Sigmoid colon (tissue), 4 donors: ENCODE data around the gene DENND1B.
"Not testable (repeated sequence)": the region's sequence is repeated elsewhere in the genome, so short reads cannot be mapped to it uniquely, and the experiment has no call there.

Experiments used
- CTCF ChIP-seq, 4 experiments: fragments of 450-650 bp in 3 of 4; fragments of 200-600 bp in 1 of 4; IDR thresholded peaks; one replicate each; pipeline ENCODE4 v1.5.1; 2016 to 2019; ENCODE audit warnings: antibody characterized with exemption in 4 of 4, mild to moderate bottlenecking in 3 of 4, moderate library complexity in 2 of 4
- EP300 ChIP-seq, 4 donors: sonication (generic); formaldehyde crosslinking; IDR thresholded peaks; one replicate each; pipeline ENCODE4 v1.6.1; 2017; ENCODE audit warnings: antibody characterized with exemption in 4 of 4

- not testable (repeated sequence) for TF ChIP-seq CTCF, EP300 (IDR thresholded peaks at IDR 0.05)
Measured at GRCh38 chr1:197491505-197491904, 283.8 kb downstream of the DENND1B start.
